ENCODE measurements around the gene AP2M1. TPM values are rescaled to one million over a fixed set of nuclear protein-coding genes. Genes with fewer than 3 reads are reported as not detected.

AP2M1 gene
- total RNA-seq, 1 donor from 2014 or later: 336 TPM

- intact Hi-C loops (cut with micrococcal nuclease): no loop called here
- no peaks in the 10 kb centered on the region for H3K36me3 ChIP-seq
- H3K4me1 ChIP-seq: no peaks in the 10 kb centered on the region
- TF ChIP-seq CTCF (IDR thresholded peaks at IDR 0.05; ENCODE audit: borderline replicate concordance): no peak
- H3K27me3 ChIP-seq (ENCODE audit: low read depth): peaks cover 26% of the 10 kb centered on the region
- no peaks in the 10 kb centered on the region for H3K9me3 ChIP-seq (replicated peaks)
- no peak overlapping the region for H3K27ac ChIP-seq (replicated peaks)
- DNase-seq: no peak
- no peak overlapping the region for H3K4me3 ChIP-seq
Observed at GRCh38 chr3:184209146-184209923, 34.7 kb downstream of the AP2M1 start.

GRCh38 chr3:184211297-184211696, 36.6 kb downstream of the AP2M1 start:
- TF ChIP-seq CTCF (IDR thresholded peaks at IDR 0.05; ENCODE audit: borderline replicate concordance): no peak
- no peak for DNase-seq
- Histone ChIP-seq H3K4me1 (no peaks in the 10 kb centered on the region), H3K4me3 (no peak overlapping the region), H3K27ac (replicated peaks) (no peak overlapping the region), H3K9me3 (replicated peaks) (no peaks in the 10 kb centered on the region), H3K36me3 (no peaks in the 10 kb centered on the region), H3K27me3 (ENCODE audit: low read depth) (peaks cover 15% of the 10 kb centered on the region)
- intact Hi-C loops (cut with micrococcal nuclease): no loop called here

GRCh38 chr3:184211718-184212117, 37.1 kb downstream of the AP2M1 start:
- no peaks in the 10 kb centered on the region for H3K9me3 ChIP-seq (replicated peaks)
- DNase-seq: no peak
- intact Hi-C loops (cut with micrococcal nuclease): no loop called here
- H3K4me1 ChIP-seq: no peaks in the 10 kb centered on the region
- H3K27me3 ChIP-seq (ENCODE audit: low read depth): peaks cover 11% of the 10 kb centered on the region
- no peak overlapping the region for H3K4me3 ChIP-seq
- H3K36me3 ChIP-seq: no peaks in the 10 kb centered on the region
- TF ChIP-seq CTCF (IDR thresholded peaks at IDR 0.05; ENCODE audit: borderline replicate concordance): no peak
- H3K27ac ChIP-seq (replicated peaks): no peak overlapping the region

- Histone ChIP-seq H3K27me3 (ENCODE audit: low read depth) (peaks cover 44% of the 10 kb centered on the region), H3K9me3 (replicated peaks) (no peaks in the 10 kb centered on the region), H3K27ac (replicated peaks) (no peak overlapping the region), H3K4me3 (no peak overlapping the region), H3K36me3 (no peaks in the 10 kb centered on the region), H3K4me1 (no peaks in the 10 kb centered on the region)
- no peak for DNase-seq
- no peak for TF ChIP-seq CTCF (IDR thresholded peaks at IDR 0.05; ENCODE audit: borderline replicate concordance)
- intact Hi-C loops (cut with micrococcal nuclease): no loop called here
Observed at GRCh38 chr3:184218814-184219213, 44.2 kb downstream of the AP2M1 start.

- no peak overlapping the region for H3K27ac ChIP-seq (replicated peaks)
- H3K36me3 ChIP-seq: no peaks in the 10 kb centered on the region
- TF ChIP-seq CTCF (IDR thresholded peaks at IDR 0.05; ENCODE audit: borderline replicate concordance): no peak
- no peak overlapping the region for H3K4me3 ChIP-seq
- no peaks in the 10 kb centered on the region for H3K4me1 ChIP-seq
- H3K9me3 ChIP-seq (replicated peaks): no peaks in the 10 kb centered on the region
- peaks cover 78% of the 10 kb centered on the region for H3K27me3 ChIP-seq (ENCODE audit: low read depth)
- intact Hi-C loops (cut with micrococcal nuclease): no loop called here
- no peak for DNase-seq
Observed at GRCh38 chr3:184222521-184222920, 47.9 kb downstream of the AP2M1 start.
